ENCODE results near the gene RFX3.

The RFX3 gene

GRCh38 chr9:3520564-3520963 lies 5.2 kb downstream of the RFX3 start:
- TF ChIP-seq EZH2 (optimal IDR thresholded peaks at IDR 0.05; ENCODE audit: low read depth, low read length) (no peak), EZH2phosphoT487 (IDR thresholded peaks at IDR 0.05; ENCODE audit: low read length) (no peak), CTCF (IDR thresholded peaks at IDR 0.05; ENCODE audit: low read length) (no peak)
- no peaks in the 10 kb centered on the region for H3K9me3 ChIP-seq (replicated peaks; ENCODE audit: insufficient read depth, low read length)
- H3F3A ChIP-seq (ENCODE audit: insufficient read depth, low read length): peaks cover 20% of the 10 kb centered on the region
- H3K4me3 ChIP-seq (ENCODE audit: low read length): no peak overlapping the region
- no peak overlapping the region for H3K4me2 ChIP-seq (ENCODE audit: low read depth, low read length)
- H4K20me1 ChIP-seq (ENCODE audit: insufficient read depth, low read length): 0 out of 2 replicates have a peak, but pooled peaks cover 5% of the 10 kb centered on the region
- peaks cover 28% of the 10 kb centered on the region for H3K79me2 ChIP-seq (ENCODE audit: low read length)
- H3K27me3 ChIP-seq (replicated peaks; ENCODE audit: insufficient read depth, low read length): no peaks in the 10 kb centered on the region
- DNase-seq: no peak
- H3K4me1 ChIP-seq (ENCODE audit: low read length): peaks cover 18% of the 10 kb centered on the region
- no peak overlapping the region for H3K9ac ChIP-seq (ENCODE audit: low read length)
- H3K27ac ChIP-seq (ENCODE audit: low read length): no peak overlapping the region
- no peaks in the 10 kb centered on the region for H3K36me3 ChIP-seq (replicated peaks; ENCODE audit: insufficient read depth, low read length)
- H2AFZ ChIP-seq (ENCODE audit: low read length): no peak overlapping the region
- no peaks in the 10 kb centered on the region for H3K9me2 ChIP-seq (replicated peaks; ENCODE audit: insufficient read depth, low read length)

GRCh38 chr9:3517377-3518048 lies 8.3 kb downstream of the RFX3 start:
- Histone ChIP-seq H3K36me3 (replicated peaks; ENCODE audit: insufficient read depth, low read length) (no peaks in the 10 kb centered on the region), H4K20me1 (ENCODE audit: insufficient read depth, low read length) (0 out of 2 replicates have a peak, but pooled peaks cover 2% of the 10 kb centered on the region), H3K4me1 (ENCODE audit: low read length) (peaks cover 9% of the 10 kb centered on the region), H3K9ac (ENCODE audit: low read length) (no peak overlapping the region), H3K4me2 (ENCODE audit: low read depth, low read length) (no peak overlapping the region), H3K9me3 (replicated peaks; ENCODE audit: insufficient read depth, low read length) (no peaks in the 10 kb centered on the region), H3K4me3 (ENCODE audit: low read length) (no peak overlapping the region), H3K79me2 (ENCODE audit: low read length) (peaks cover 9% of the 10 kb centered on the region; the same call in 1 of the 2 replicates), H2AFZ (ENCODE audit: low read length) (no peak overlapping the region), H3F3A (ENCODE audit: insufficient read depth, low read length) (peaks cover 9% of the 10 kb centered on the region), H3K27me3 (replicated peaks; ENCODE audit: insufficient read depth, low read length) (no peaks in the 10 kb centered on the region), H3K27ac (ENCODE audit: low read length) (no peak overlapping the region), H3K9me2 (replicated peaks; ENCODE audit: insufficient read depth, low read length) (no peaks in the 10 kb centered on the region)
- no peak for TF ChIP-seq EZH2 (optimal IDR thresholded peaks at IDR 0.05; ENCODE audit: low read depth, low read length)
- TF ChIP-seq CTCF (IDR thresholded peaks at IDR 0.05; ENCODE audit: low read length): no peak
- TF ChIP-seq EZH2phosphoT487 (IDR thresholded peaks at IDR 0.05; ENCODE audit: low read length): no peak
- DNase-seq: no peak

GRCh38 chr9:3516667-3517330 lies 9.0 kb downstream of the RFX3 start:
- Histone ChIP-seq H3K36me3 (replicated peaks; ENCODE audit: insufficient read depth, low read length) (no peaks in the 10 kb centered on the region), H3F3A (ENCODE audit: insufficient read depth, low read length) (peaks cover 2% of the 10 kb centered on the region), H4K20me1 (ENCODE audit: insufficient read depth, low read length) (no peaks in the 10 kb centered on the region), H2AFZ (ENCODE audit: low read length) (no peak overlapping the region), H3K27me3 (replicated peaks; ENCODE audit: insufficient read depth, low read length) (no peaks in the 10 kb centered on the region), H3K27ac (ENCODE audit: low read length) (no peak overlapping the region), H3K9me3 (replicated peaks; ENCODE audit: insufficient read depth, low read length) (no peaks in the 10 kb centered on the region), H3K9ac (ENCODE audit: low read length) (no peak overlapping the region), H3K4me3 (ENCODE audit: low read length) (no peak overlapping the region), H3K4me2 (ENCODE audit: low read depth, low read length) (no peak overlapping the region), H3K4me1 (ENCODE audit: low read length) (peaks cover 2% of the 10 kb centered on the region; the same call in 1 of the 2 replicates), H3K79me2 (ENCODE audit: low read length) (peaks cover 9% of the 10 kb centered on the region; the same call in 1 of the 2 replicates), H3K9me2 (replicated peaks; ENCODE audit: insufficient read depth, low read length) (no peaks in the 10 kb centered on the region)
- no peak for DNase-seq
- no peak for TF ChIP-seq CTCF (IDR thresholded peaks at IDR 0.05; ENCODE audit: low read length)
- TF ChIP-seq EZH2phosphoT487 (IDR thresholded peaks at IDR 0.05; ENCODE audit: low read length): no peak
- no peak for TF ChIP-seq EZH2 (optimal IDR thresholded peaks at IDR 0.05; ENCODE audit: low read depth, low read length)

Data from MM.1S (cell line).